GM21786 (cell line): ENCODE data around the gene IL13RA1.
"Not testable (repeated sequence)": the region's sequence is repeated elsewhere in the genome, so short reads cannot be mapped to it uniquely, and the experiment has no call there.

Source experiments
- ATAC-seq: cut with Tn5 transposase; IDR thresholded peaks from one replicate; pipeline ENCODE4 v1.9.1; 2021; ENCODE audit not compliant: unreplicated experiment

The IL13RA1 gene

GRCh38 chrX:118772051-118772450 is 44.6 kb downstream of the IL13RA1 start:
- ATAC-seq: no peak

DNA sequence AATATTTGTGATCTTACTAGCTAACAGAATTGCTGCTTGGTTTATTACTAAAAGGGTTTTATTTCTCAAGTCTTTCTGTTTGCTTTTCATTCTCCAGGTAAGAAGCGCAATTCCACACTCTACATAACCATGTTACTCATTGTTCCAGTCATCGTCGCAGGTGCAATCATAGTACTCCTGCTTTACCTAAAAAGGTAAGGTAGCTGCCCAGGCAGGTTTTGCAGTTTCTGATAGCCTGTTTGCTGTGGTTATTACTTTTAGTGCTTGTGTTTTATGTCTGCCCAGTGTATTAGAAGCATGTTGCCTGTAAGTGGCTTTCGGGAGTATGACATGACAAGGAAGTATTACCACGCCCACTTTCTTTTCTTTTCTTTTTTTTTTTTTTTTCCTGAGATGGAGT is 46.4 kb downstream of the IL13RA1 start:
- ATAC-seq: no peak

DNA sequence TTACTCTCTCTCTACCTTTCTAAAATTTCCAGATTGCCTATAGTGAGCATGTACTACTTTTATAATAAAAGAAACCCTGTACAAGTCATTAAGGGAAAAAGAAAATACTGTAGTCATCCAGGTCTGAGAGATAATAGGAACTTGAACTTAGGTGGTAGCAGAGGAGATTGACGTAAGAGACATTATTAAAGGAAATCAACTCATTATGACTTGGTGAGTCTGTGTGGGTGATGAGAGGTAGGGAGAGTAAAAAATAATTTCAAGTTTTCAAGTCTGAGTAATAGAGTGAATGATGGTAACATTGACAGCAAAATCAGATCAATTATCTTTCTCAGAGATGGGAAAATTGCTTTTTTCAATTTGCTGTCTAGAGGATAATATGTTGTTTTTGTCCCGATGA is 52.2 kb downstream of the IL13RA1 start:
- no peak for ATAC-seq

DNA sequence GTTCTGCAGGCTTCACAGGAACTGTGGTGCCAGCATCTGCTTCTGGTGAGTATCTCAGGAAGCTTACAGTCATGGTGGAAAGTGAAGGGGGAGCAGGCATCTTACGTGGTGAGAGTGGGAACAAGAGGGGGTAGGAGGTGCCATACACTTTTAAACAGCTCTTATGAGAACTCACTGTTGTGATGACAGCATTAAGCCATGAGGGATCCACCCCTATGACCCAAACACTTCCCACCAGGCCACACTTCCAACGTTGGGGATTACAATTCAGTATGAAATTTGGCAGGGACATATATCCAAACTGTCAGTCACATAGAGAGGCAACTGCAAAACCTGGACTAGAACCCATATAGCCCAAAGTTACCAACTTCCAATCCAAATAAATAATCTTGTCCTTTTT is 53.1 kb downstream of the IL13RA1 start:
- ATAC-seq: no peak

- no peak for ATAC-seq
These were observed 53.5 kb downstream of the IL13RA1 start for GRCh38 chrX:118780911-118781310.

GRCh38 chrX:118795528-118796280 is 68.3 kb downstream of the IL13RA1 start:
- ATAC-seq: no peak

DNA sequence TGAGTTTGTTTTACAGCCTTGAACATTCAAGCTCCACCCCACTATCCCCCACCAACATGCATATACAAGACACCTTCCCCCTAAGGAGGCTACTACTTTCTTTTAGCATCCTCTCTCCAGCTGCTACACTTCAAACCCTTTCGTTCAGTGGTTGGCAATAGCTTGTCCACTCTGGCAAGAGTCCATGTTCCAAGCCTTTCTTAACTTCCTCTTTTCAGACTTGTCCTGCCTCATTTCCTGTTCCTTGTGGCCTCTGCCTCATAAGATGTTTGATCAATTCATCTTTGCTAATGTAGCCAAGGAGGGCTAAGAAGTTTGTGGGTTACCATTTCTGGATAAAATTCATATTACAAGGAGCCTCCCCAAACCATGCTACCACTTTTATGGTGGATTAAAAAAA is 75.5 kb downstream of the IL13RA1 start:
- no peak for ATAC-seq

- no peak for ATAC-seq
These were observed 80.0 kb downstream of the IL13RA1 start for GRCh38 chrX:118807151-118808017.

DNA sequence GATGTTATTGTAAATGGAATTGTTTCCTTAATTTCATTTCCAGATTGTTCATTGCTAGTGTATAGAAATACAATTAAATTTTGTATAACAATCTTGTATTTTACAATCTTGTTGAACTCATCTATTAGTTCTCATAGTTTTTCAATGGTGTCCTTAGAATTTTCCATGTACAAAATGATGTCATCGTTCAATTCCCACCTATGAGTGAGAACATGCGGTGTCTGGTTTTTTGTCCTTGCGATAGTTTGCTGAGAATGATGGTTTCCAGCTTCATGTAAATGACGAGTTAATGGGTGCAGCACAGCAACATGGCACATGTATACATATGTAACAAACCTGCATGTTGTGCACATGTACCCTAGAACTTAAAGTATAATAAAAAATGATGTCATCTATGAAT is 89.9 kb downstream of the IL13RA1 start:
- not testable (repeated sequence) for ATAC-seq

DNA sequence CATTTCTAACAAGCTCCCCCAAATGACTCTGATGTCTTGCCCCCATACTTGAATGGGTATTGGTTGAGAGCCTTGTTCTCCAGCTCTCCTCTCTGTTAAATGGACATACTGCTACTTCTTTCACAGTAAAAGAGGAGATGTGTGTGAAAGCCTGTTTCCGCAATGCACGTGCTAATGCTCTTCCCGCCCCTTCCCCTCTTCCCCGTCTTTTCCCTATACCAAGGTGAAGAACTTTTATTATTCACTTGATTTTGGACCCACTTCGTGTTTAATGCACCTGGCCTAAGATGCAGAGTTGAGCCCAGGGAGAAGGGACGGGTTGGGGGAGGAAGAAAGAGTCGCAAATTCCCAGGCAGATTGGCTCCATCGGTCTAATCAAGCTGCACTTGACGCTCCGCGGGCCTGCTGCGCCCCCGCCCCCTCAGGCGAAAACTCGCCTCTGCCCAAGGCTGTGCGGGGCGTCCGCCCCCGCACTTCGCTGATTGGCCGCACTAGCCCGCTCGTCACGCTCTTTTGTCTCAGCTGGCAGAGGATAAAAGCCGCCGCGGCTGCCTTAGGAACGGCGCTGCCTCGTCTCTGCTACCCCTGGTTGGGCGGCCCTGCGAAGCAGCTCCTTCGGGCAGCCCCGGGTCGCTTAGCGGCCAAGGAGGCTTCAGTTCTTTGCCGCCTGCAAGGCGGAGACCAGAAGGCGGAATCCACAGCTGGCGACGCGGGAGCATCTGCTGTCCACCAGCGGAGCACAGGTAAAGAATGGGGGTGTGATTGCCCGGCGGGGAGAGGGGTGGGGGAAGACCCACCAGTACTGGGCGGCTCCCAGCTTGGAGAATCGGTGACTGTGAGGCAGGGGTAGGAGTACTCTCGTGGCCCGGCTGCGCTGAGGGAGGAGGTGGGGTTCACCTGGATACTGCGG is 96.1 kb downstream of the IL13RA1 start, which contains the start of gene ZCCHC12:
TSS of gene ZCCHC12 (plus strand) at position 562 of the 910 bp plus-strand sequence. CDS start 1,421 bp downstream, outside the sequence.
- no peak for ATAC-seq

DNA sequence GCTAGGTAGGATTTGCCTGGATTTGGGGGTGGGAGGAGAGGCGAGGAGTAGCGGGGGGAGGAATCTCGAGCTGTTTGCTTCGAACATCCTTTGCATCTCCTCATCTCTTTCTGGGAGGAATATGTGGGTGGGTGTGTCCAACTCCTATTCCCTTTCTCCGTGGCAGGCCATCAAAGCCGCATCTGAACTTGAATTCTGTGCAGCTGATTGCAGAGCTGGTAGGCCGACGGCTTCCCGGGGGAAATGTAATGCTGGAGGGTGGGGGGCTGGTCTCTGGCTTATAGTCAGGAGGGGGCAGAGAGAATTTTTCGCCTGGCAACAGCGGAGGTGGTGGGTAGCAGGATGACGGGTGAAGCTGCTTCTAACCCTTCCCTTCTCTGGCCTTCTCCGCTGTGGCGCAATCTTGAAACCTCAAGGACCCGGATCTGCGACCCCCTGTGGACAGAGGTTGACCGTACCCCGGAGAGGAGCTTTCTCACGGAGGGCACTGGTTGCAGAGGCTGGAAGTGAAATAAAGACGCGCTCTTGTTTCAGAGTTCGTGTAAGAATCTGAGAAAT is 96.8 kb downstream of the IL13RA1 start:
- ATAC-seq: no peak

GRCh38 chrX:118825227-118825626 is 97.8 kb downstream of the IL13RA1 start:
- no peak for ATAC-seq

GRCh38 chrX:118839334-118839958 is 112.0 kb downstream of the IL13RA1 start:
- no peak for ATAC-seq
